GM12891 (cell line): Measurements from ENCODE around the gene POU2F2.

Source experiments
- PAX5 ChIP-seq: IDR thresholded peaks from 2 replicates; pipeline ENCODE4 v1.6.1; 2011; ENCODE audit warnings: low read length, moderate library complexity, mild to moderate bottlenecking; ENCODE audit not compliant: insufficient read depth, severe bottlenecking
- POLR2A ChIP-seq: IDR thresholded peaks from 2 replicates; pipeline ENCODE4 v1.6.1; 2011; ENCODE audit warnings: low read depth, low read length, control low read depth
- POLR2AphosphoS5 ChIP-seq: IDR thresholded peaks from 2 replicates; pipeline ENCODE4 v1.6.1; 2011; ENCODE audit warnings: low read depth, low read length, control low read depth
- POU2F2 ChIP-seq: IDR thresholded peaks from 2 replicates; pipeline ENCODE4 v1.6.1; 2011; ENCODE audit warnings: low read depth, mild to moderate bottlenecking, control low read depth, low read length, moderate library complexity
- TAF1 ChIP-seq: IDR thresholded peaks from 2 replicates; pipeline ENCODE4 v1.6.1; 2011; ENCODE audit warnings: low read depth, low read length, control low read depth

DNA sequence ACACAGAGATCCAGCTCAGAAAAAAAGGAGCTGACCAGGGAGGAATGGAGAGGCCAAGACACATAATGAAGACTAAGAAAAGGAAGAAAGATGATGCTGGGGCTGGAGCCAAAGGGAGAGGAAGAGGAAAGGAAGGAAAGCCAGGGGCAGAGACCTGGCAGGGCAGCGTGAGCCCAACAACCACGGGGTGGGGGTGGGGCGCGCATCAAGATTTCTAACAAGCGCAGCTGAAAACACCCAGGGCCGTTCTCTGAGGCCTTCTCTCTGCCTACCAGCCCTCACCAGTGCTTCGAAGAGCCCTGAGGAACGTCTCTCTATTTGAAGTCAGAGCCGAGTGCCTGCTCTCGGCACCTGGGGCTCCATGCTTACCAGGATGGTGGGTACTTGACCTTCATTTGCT, 23.6 kb upstream of the POU2F2 start:
- no peak for TF ChIP-seq POLR2A
- no peak for TF ChIP-seq POLR2AphosphoS5
- no peak for TF ChIP-seq TAF1
- TF ChIP-seq PAX5, result no peak
- TF ChIP-seq POU2F2, result no peak
